Measurements from ENCODE around the gene QRICH1.
A peak's percentile ranks its signal among the peaks of the same experiment; 100 is the strongest.

The QRICH1 gene

GRCh38 chr3:49032646-49033304 is 61.1 kb downstream of the QRICH1 start:
- no peak for DNase-seq

GRCh38 chr3:49030321-49030720 is 63.5 kb downstream of the QRICH1 start:
- no peak for DNase-seq

GRCh38 chr3:49029563-49029884 is 64.3 kb downstream of the QRICH1 start:
- DNase-seq = no peak

GRCh38 chr3:49028673-49029562 is 65.0 kb downstream of the QRICH1 start, which contains the start of gene IMPDH2:
TSS of gene IMPDH2 (minus strand) at chr3:49029398. CDS start at chr3:49029350, 48 bp downstream.
- peak; percentile 75 for DNase-seq

- DNase-seq = no peak
Measured at GRCh38 chr3:49028298-49028672, 65.6 kb downstream of the QRICH1 start.

- DNase-seq = no peak
Measured at GRCh38 chr3:49027634-49028033, 66.2 kb downstream of the QRICH1 start.

- DNase-seq = no peak
Measured at GRCh38 chr3:49026536-49026935, 67.3 kb downstream of the QRICH1 start.

GRCh38 chr3:49025793-49026520 is 67.9 kb downstream of the QRICH1 start:
- no peak for DNase-seq

- DNase-seq = no peak
Measured at GRCh38 chr3:49025005-49025792, 68.7 kb downstream of the QRICH1 start.

GRCh38 chr3:49024449-49024848 is 69.4 kb downstream of the QRICH1 start:
- DNase-seq = no peak

- DNase-seq = no peak
Measured at GRCh38 chr3:49023775-49024174, 70.1 kb downstream of the QRICH1 start.

- no peak for DNase-seq
Measured at GRCh38 chr3:49022688-49023171, 71.1 kb downstream of the QRICH1 start.

- peak; percentile 92 for DNase-seq
Measured at GRCh38 chr3:49021813-49022687, 71.8 kb downstream of the QRICH1 start, which contains the start of gene NDUFAF3. TSS of gene NDUFAF3 (plus strand) at chr3:49022121. CDS start at chr3:49022145, 24 bp downstream.

- DNase-seq = peak; percentile 93
Measured at GRCh38 chr3:49021213-49021812, 72.6 kb downstream of the QRICH1 start.

GRCh38 chr3:49020330-49021212 is 73.3 kb downstream of the QRICH1 start:
- no peak for DNase-seq

GRCh38 chr3:49019941-49020329 is 73.9 kb downstream of the QRICH1 start:
- DNase-seq = no peak

- DNase-seq = no peak
Measured at GRCh38 chr3:49018707-49019006, 75.2 kb downstream of the QRICH1 start.

GRCh38 chr3:49017971-49018706 is 75.7 kb downstream of the QRICH1 start, which contains the start of gene DALRD3:
TSS of gene DALRD3 (minus strand) at chr3:49018580. CDS start at chr3:49018564, 16 bp downstream.
- peak; percentile 62 for DNase-seq

- DNase-seq = no peak
Measured at GRCh38 chr3:49017229-49017970, 76.5 kb downstream of the QRICH1 start.
